Measurements from ENCODE around the gene EMP1.

EMP1 gene

DNA sequence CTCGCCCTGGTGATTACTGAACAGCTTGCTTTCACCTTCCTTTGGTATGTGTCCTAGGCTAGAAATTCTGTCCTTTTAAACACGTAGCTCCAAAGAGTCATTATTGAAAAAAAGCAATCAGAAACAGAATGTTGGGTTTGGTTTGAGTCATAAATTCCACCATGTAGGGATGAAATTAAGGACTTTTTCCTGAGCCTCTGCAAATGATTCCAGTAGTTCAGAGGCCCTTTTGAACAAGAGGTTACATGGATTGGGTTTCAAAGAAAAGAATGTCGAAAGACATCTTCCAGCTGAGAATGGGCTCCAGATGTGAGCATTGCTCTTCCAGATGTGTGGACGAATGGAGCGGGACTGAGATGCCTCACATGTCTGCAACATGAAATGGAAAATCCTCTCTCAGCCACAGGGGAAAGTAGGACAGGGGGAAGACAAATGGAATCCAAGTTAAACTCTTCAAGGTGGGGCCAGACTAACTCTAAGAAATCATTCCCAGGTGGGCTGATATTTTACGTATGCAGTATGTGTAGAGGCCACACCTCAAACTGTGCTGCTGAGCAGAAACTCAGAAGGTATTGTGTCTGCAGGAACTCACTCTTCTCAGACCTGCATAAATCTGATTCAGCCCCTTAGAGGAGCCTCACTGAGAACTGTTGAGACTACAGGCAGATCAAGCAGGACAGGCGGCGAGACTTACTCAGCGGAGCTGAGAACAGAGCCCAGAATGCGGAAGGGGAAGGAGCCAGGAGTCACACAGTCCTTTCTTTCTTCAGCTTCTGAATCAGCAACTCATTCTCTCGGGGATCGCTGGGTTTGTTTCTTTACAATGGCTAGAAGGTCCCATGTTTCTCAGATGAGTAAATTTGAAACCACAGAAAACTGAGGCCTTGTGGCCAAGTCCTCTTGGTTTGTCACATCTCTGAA, 23.3 kb upstream of the EMP1 start:
- DNase-seq, result no peak

DNA sequence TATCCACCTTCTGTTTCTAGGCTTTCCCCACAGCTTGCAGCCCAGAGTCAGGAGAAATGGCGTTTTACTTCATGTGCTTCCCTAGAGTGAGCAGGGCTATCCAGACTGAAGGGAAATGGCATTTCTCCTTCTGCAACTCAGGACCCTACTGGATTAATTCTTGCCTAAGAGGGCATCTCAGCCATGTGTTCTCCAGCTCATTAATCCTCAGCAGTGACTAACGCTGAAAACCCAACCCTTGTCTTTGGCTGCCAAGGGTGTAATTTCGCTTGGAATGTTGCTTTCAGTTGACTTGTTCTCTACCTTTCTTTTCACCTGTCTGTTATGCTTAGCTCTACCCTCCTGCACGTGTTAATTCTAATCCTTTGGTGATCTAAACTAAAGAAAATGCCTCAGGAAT, 21.0 kb upstream of the EMP1 start:
- DNase-seq, result no peak

DNA sequence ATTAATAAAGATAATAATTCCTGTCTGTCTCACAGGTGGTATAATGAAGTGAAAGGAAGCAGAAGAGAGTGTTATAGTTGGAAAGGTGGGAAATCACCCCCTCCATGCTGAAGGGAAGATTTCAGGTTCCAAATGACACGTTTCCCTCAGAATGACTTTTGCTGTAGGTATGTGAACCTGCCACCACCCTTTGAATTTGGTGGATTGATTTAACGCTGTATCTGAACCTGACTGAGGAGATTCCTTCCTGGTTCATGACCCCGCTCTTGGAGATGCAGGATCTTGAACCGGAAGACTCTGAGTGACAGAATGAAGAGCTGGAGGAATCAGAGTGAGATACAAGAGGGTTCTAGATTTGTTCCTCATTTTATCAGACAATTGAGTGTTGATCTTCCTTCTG, 20.3 kb upstream of the EMP1 start:
- DNase-seq, result no peak

DNA sequence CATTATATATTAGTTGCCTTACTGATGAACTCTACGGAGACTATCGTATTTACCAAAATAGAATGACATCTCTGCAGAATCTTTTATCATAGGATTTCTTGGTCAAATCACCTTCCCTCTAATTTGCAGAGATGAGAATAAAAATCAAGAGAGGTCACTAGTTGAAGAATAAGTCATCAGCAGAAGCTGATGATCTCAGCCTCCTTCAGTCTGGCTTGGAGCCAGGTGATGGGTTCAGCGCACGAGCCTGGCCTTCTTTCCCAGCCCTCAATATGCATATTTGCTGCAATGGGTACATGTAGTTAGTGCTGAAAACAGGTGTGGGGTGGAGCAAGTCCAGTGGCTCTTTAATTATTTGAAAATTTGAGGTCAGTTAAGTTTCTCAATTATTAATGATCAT, 19.2 kb upstream of the EMP1 start:
- no peak for DNase-seq

DNA sequence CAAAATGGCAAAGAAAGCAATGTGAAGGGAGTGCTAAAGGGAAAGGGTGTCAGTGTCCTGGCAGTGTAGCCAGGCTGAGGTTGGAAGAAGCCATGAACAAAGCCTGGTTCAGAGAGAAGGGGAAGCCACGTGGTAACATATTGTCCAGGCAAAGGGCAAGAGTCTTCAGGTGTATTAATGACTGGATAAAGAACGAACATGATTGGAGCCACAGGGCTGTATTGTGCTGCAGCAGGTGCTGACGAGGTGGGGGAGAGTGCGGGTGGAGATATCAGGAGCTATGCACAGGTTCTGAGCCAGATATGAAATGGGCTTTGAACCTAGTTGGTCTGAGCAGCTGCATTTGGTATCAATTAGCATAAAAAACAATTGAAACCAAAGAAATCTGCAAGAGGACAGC, 18.6 kb upstream of the EMP1 start:
- no peak for DNase-seq

DNA sequence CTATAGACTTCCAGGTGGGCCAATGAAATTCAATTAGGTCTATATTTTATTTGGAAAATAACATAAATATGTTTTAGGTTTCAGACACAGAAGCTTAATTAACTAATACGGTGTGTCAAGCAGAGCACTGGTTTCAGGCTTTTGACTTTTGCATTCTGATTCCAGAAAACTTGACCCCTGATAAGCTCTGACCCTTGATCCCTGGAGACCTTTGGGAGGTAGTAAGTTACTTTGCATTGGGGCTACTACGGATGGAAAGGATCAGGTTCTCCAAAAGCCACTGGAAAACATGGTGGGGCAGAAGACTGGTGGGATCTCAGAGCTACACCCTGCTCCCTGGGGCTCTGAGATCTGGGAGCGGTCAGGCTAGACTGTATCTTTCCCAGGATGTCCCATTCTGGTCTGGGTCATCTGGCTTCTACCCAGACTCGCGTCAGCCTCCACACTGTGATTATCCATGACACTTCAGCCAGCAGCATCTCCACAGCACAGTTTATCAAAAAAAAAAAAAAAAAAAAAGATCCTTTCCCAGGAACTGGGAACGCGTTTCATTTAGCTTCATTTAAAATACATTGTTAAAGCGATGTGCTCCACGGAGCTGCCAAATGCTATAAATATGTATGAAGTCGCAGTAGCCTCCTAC, 17.8 kb upstream of the EMP1 start:
- DNase-seq, result no peak

DNA sequence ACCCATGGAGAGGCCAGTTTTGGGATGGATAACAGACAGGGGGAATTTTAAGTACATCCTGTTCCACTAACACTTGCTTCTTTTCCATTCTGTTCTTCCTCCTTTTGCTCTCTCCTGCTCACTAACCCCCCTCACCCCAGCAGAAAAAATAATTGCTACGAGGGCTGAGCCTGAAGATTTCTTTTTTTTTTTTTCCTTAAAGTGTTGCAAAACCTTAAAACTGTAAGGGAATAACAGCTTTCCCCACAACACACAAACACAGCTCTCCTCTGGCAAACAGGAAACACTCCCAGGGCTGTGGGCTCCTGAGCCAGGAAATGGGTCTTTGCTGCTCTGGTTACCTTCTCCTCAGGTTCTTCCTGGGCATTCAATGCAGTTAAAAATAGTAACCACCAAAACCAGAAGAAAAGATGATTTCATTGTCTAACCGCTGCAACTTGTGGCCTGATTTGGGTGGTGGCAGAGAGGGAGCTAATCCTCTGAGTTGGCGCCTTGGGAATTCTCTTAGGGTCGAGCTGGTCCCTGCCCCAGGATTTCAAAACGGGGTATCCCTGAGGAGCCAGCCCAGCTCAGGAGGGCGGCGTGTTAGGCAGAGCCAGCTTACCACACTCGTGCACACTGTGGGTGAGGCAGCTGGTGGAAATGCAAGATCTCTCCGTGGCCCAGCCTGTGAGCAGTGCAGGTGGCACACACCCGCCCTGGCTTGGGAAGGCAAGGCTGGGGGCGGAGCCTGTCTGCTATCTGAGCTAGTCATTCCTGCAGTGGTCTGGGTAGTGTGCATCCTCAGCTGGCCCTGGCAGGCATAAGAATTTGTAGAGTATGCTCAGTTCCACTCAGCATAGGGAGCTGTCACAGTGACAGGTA, 17.1 kb upstream of the EMP1 start:
- peak; percentile 97 for DNase-seq

DNA sequence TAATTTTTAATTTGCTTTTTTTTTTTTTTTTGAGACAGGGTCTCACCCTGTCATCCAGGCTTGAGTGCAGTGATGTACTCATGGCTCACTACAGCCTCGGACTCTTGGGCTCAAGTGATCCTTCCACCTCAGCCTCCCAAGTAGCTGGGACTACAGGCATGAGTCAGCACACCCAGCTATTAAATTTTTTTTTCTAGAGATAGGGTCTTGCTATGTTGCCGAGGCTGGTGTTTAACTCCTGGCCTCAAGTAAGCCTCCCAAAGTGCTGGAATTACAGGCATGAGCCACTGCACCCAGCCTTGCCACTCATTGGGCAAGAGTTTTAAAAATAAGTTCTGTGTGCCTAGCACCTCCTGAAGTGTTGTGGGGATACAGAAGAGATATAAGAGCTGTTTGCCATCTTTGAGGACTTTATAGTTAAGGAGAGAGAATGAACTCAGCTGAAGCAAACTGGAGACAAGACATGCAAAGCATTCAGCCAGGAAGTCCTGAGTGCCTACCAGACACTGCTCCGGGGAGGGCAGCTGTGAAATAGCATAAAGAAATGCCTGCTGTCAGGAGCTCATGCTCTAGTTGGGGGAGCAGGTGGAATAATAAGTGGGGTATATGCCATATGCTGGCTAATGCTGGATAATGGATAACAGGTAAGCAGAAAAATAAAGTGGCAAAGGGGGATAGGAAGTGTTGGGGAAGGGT, 15.0 kb upstream of the EMP1 start:
- no peak for DNase-seq

DNA sequence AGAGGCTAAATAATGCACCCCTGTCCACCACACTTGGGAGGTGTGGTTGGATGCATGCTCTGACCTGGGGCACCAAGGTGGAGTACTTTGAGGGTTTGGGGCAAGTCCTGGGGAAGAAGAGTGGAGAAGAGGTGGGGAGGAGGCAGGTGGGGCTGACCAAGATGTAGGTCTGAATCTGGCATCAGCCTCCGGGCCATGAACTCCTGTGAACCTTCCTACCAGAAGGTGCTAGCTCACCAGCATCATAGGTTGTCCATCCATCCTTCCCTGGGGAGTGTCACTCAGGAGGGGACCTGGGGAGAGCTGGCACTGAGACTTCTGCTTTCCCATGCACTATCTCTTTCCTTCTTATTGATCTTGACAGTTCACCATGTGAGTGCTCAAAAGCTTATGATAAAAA, 13.6 kb upstream of the EMP1 start:
- DNase-seq, result no peak

DNA sequence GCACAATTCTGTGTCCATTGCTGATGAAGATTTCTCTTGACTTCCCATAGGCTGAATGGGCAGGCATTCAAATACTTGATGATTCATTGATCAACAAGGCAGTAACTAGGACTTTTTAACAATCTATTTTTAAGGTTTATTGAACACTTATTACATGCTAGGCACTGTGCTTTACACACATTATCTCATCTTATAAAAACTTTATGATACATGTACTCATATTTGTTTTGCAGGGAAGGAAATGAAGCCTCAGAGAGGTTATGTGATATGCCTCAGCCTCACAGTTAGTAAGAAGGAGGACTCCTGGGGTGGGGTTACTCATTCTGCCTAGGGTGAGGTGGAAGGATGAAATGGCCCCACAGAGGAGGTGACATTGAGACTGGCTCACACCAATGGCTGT, 12.9 kb upstream of the EMP1 start:
- no peak for DNase-seq

DNA sequence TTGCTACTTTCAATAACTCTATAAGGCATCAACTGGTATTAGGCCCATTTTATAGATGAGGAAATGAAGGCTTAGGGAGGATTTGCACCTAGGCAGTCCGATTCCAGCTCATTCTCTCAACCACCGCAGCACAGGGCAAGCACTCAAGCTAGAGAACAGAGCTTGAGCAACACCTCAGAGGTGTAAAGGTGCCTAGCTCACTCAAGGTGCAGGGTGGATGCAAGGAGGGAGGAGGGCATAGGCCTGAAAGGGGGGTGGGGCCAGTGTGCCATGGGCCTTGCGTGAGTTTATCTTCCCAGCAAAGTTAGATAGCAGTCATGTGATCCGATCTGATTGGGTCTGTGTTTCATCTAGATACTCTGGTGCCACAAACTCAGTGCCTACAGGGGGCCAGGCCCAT, 10.2 kb upstream of the EMP1 start:
- no peak for DNase-seq

DNA sequence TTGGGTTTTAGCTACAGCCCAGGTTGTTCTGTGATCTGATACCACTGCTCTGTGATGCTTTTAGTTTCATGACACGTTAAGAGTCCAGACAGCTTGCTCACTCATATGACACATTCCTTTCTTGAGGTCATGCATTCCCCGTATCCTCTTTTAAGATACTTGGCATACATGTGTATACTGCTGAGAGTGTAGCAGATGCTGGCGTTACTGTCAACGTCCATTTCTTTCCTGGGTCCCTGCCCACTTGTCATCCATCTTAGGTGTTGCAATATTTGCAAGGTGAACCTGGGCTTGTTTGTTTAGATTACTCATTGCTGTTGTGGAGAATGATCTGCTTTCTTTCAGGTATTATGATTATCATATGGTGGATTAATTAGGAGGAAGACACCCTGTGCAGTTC, 9.1 kb upstream of the EMP1 start:
- DNase-seq, result peak; percentile 95

DNA sequence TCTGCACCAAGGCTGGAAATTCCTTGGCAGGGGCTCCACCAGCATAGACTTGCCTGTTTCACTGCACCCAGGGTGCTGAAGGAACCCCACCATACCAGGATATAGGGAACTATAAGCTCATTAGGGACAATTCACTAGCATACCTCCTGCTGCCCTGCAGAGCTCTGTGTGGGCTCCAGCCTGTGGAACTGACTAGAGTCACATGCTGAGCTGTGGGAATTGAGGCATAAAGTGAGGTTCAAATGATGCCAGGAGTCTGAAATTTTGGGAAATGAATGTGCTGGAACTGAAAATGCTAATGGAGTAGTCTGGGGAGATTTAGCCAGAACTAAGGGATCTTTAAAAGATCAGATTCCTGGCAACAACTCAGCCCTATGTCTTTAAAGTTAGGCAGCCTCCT, 7.3 kb upstream of the EMP1 start:
- DNase-seq, result no peak

DNA sequence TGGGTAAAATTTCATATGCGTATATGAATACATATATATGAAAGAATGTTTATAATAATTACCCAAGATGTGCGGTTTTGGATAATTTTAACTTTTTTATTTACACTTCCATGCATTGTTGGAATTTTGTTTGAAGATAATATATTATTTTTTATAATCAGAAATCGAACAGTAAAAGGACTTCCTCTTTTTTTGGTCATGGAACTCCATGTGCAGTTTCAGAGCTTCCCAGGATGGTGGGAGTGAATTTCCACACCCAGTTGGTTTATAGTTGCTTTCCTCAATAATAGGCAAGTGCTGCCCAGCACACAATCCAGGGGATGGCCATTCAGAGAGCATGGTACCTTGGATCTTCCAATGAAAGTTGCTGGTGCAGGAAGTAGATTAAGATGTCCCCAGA, 6.3 kb upstream of the EMP1 start:
- DNase-seq, result no peak

DNA sequence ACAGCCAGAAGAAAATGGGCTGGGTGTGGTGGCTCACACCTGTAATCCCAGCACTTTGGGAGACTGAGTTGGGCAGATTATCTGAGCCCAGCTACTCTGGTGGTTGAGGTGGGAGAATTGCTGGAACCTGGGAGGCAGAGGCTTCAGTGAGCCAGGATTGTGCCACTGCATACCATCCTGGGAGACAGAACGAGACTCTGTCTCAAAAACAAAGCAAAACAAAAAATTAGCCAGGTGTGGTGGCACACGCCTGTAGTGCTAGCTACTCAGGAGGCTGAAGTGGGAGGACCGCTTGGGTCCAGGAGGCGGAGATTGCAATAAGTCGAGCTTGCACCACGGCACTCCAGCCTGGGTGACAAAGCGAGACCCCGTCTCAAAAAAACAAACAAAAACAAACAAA, 3.8 kb upstream of the EMP1 start:
- DNase-seq, result no peak

DNA sequence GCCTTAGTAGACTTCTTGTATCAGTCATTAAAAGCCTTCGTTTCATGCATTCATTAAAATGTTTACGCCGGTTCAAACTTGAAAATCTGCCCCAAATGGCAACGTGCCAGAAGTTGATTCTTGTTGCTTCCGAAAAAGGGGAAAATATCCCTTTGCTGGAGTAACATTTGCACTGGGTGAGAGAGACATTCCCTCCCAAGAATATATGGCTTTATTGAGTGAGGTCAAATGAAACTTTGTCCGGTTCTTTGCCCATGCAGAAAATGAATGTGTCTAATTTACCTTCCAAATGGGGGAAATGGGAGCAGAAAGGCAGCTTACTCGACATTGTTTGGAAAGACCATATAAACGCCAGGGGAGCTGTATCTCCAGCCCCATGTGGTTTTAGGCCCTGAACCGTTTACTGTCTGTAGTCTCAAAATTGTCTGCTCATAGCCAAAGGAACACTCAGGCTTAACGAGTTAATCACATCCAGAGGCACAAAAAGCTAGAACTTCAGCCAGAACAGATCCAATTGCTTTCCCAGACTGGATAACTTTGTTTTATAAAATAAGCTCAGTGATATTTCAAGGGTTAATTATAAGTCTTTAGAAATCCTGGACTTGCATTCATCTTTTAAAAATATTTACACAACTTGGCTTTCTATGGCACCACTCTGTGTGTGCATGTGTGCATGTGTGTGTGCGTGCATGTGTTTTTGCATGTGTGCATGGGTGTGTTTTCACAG, 2.9 kb upstream of the EMP1 start:
- DNase-seq, result no peak

DNA sequence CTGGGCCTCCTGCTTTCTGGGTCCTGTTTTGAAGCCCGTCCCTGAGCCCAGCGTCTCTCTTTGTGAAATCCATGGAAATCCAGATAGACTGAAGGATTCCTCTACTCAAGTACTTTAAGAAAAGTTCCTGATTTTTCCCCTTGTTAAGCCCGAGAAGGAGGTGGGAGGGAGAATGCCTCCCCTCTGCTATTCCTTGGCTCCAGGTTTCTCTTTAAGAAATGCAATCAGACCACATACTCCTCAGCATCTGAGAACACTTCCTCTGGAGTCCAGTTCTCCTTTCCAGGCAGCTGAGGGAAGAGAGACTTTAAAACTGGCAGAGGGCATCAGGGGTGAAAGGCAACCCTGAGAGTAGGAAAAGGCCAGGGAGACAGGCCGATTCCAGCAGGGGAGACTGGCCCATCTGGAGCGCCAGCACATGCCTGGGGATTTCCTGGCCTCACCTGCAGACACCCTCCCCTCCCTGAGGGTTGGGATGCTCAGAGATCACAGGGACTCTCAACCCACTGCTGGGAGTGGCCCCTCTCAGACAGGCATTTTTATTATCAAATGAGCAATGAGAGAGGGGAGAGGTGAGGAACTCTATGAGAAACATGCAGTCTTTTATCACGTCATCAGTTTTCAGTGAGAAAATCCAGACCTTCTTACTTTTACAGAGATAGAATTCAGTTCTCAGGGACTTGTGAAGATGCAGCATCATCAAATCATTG, 2.0 kb upstream of the EMP1 start:
- DNase-seq, result no peak

DNA sequence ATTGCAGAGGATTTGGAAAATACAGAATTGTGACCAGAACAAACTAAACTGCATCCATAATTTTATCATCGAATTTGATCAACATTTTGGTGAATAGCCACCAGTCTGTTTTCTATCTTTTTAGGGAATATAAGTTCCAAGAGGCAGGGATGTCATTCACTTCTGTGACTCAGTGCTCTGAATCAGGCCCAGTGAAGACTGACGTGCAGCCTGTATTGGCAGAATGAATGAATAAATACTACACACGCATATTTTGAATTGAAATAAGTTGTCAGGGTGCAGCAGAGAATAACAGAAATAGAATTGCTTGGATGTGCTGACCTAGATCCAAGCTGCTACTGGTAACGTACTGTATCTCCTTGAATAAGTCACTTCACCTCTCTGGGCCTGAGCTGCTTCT, 1.3 kb upstream of the EMP1 start:
- no peak for DNase-seq

DNA sequence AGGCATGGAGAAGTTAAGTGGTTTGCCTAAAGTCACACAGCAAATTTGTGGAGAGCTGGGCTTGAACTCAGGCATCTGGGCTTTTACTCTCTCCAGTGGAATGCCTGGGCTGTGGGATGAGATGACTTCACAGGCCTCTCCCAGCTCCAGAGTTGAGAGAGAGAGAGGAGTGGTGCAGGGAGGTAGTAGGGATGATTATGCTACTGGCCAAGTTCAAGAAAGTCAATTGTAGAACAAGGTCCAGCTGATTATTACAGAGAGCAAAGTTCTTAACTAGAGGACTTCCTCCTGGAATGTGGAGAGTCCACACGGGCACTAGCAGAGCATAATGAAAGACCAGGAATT, 769 bp upstream of the EMP1 start:
- DNase-seq, result no peak

DNA sequence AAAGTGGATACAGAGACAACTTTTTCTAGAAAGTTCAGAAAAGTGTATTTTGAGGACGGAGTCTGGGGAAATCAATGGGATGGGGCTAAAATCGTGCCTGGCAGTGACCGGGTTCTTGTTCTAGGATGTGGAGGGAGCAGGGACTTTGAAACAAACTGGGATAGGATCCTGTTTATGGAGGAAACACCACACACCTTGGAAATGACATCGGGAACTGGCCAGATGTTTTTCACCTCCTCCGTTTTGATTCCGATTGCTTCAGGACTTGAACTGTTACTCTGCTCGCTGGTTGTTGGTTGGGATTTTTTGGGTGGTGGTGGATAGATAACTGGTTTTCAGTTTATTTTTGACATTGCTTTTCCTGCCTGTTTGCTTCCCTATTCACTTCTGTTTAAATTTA, 506 bp downstream of the EMP1 start:
- no peak for DNase-seq

DNA sequence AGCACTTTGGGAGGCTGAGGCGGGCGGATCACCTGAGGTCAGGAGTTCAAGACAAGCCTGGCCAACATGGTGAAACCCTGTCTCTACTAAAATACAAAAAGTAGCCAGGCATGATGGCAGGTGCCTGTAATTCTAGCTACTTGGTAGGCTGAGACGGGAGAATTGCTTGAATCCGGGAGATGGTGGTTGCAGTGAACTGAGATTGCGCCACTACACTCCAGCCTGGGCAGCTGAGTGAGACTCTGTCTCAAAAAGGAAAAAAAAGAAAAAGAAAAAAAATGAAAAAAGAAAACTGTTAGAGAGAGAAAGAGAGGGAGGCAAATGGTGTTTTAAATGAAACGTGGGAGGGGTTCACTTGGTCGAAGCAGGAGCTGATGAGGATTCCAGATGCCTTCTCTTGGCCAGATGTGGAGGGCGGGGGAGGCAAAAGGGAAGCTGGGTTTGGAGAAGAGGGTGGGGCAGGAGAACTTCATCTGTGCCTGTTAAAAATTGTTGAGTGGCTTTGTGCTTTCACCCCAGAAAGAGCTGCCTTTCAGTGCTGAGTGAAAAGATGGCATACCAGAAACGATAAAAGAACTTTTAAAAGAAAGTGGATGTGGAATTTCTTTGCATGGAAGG, 1.1 kb downstream of the EMP1 start:
- no peak for DNase-seq

All from DMS53 (cell line).